Measurements from ENCODE around the gene MTM1. TPM values are rescaled to one million over a fixed set of nuclear protein-coding genes. Genes with fewer than 3 reads are reported as not detected.

Gene MTM1
- total RNA-seq, 1 donor: 9.8 TPM

DNA sequence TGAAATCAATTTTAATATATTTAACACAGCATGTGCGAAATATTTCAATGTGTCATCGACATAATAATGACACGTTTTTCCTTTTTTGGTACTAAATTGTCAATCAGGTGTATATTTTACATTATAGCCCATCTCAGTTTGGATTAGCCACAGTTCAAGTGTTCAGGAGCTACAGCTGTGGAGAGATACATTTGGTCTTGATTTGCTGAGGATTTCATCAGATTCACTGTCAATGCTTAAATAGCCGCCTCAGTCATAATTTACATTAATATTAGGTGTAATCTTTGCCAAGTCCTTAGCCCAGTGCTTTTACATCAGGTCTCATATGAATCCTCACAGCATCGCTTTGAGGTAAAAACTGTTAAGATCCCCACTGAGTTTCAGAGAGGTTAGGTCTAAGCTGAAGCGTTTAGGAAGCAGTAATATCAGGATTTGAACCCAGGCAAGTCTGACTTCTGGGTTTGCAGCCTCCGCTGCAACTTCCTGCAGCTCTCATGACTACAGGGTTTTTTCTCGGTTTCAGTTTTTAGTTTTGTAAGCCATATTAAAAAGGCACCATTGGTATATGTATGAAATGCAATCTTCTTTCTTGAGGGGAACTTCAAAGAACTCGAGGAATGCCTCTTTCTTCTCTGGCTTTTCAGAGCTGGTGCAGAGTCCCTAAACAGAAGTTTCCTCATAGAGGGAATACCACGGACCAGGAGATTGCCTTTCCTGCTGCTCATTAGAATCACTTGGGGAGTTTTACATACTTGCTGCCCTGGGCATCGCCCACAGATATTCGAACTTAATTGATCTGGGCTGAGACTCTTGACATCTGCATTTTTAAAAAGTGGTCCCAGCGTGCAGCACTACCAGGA is 6.4 kb downstream of the MTM1 start:
- Histone ChIP-seq H3K9me3 (ENCODE audit: low read depth, low read length) (no peaks in the 10 kb centered on the region), H3K4me2 (ENCODE audit: insufficient read depth, low read length) (no peak overlapping the region), H3K4me1 (ENCODE audit: insufficient read depth, low read length) (peaks cover under 1% of the 10 kb centered on the region), H3K27me3 (ENCODE audit: insufficient read depth, low read length) (no peaks in the 10 kb centered on the region), H2AFZ (ENCODE audit: low read length) (no peak overlapping the region), H3K27ac (ENCODE audit: low read depth, low read length) (no peak overlapping the region), H3K36me3 (ENCODE audit: insufficient read depth, low read length) (no peaks in the 10 kb centered on the region), H3K4me3 (ENCODE audit: insufficient read depth, low read length) (no peak overlapping the region), H4K20me1 (ENCODE audit: insufficient read depth, low read length) (peaks cover 7% of the 10 kb centered on the region), H3K79me2 (ENCODE audit: insufficient read depth, low read length) (peaks cover 72% of the 10 kb centered on the region)
- TF ChIP-seq, protein P1, sequence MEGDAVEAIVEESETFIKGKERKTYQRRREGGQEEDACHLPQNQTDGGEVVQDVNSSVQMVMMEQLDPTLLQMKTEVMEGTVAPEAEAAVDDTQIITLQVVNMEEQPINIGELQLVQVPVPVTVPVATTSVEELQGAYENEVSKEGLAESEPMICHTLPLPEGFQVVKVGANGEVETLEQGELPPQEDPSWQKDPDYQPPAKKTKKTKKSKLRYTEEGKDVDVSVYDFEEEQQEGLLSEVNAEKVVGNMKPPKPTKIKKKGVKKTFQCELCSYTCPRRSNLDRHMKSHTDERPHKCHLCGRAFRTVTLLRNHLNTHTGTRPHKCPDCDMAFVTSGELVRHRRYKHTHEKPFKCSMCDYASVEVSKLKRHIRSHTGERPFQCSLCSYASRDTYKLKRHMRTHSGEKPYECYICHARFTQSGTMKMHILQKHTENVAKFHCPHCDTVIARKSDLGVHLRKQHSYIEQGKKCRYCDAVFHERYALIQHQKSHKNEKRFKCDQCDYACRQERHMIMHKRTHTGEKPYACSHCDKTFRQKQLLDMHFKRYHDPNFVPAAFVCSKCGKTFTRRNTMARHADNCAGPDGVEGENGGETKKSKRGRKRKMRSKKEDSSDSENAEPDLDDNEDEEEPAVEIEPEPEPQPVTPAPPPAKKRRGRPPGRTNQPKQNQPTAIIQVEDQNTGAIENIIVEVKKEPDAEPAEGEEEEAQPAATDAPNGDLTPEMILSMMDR (IDR thresholded peaks at IDR 0.05; ENCODE audit: extremely low read depth, low read depth, low read length): no peak
- no peak for DNase-seq (ENCODE audit: insufficient read length, low spot score, missing footprints)

DNA sequence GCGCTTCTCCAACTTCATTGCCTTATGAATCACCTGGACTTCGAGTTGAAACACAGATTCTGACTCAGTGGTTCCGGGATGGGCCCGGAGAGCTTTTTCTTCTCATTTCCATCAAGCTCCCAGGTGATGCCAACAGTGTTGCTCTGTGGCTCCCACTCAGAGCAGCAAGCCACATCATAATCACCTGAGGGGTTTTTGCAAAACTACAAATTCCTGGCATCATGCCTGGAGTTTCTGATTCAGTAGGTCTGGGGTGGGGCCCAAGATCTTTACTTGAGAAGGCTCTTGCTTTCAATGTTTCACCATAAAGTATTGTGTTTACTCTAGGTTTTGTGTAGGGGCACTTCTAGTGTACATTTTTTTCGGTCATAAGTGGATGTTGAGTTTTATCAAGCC is 7.0 kb downstream of the MTM1 start:
- peaks cover 6% of the 10 kb centered on the region for H4K20me1 ChIP-seq (ENCODE audit: insufficient read depth, low read length)
- H3K9me3 ChIP-seq (ENCODE audit: low read depth, low read length): no peaks in the 10 kb centered on the region
- H3K4me2 ChIP-seq (ENCODE audit: insufficient read depth, low read length): no peak overlapping the region
- no peak overlapping the region for H2AFZ ChIP-seq (ENCODE audit: low read length)
- no peak overlapping the region for H3K27ac ChIP-seq (ENCODE audit: low read depth, low read length)
- H3K36me3 ChIP-seq (ENCODE audit: insufficient read depth, low read length): no peaks in the 10 kb centered on the region
- H3K4me3 ChIP-seq (ENCODE audit: insufficient read depth, low read length): no peak overlapping the region
- no peaks in the 10 kb centered on the region for H3K27me3 ChIP-seq (ENCODE audit: insufficient read depth, low read length)
- no peaks in the 10 kb centered on the region for H3K4me1 ChIP-seq (ENCODE audit: insufficient read depth, low read length)
- TF ChIP-seq, protein P1 (IDR thresholded peaks at IDR 0.05; ENCODE audit: extremely low read depth, low read depth, low read length): no peak
- no peak for DNase-seq (ENCODE audit: insufficient read length, low spot score, missing footprints)
- peaks cover 72% of the 10 kb centered on the region for H3K79me2 ChIP-seq (ENCODE audit: insufficient read depth, low read length)

DNA sequence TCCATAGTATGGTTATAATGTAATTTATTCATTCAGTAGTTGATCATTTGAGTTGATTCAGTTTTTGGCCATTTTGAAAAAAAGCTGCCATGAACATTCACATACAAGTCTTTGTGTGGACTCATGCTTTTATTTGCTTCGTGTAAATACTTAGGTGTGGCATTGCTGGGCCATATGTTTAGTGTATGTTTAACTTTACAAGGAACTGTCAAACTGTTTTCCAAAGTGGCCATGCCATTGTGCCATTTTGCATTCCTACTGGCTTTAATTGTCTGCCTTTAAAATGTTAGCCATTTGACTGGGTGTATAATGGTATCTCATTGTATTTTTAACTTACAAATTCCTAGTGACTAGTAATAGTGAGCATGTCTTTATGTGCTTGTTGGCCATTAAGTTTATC is 8.8 kb downstream of the MTM1 start:
- H2AFZ ChIP-seq (ENCODE audit: low read length): no peak overlapping the region
- no peak for DNase-seq (ENCODE audit: insufficient read length, low spot score, missing footprints)
- H3K27ac ChIP-seq (ENCODE audit: low read depth, low read length): no peak overlapping the region
- no peaks in the 10 kb centered on the region for H3K36me3 ChIP-seq (ENCODE audit: insufficient read depth, low read length)
- H3K27me3 ChIP-seq (ENCODE audit: insufficient read depth, low read length): no peaks in the 10 kb centered on the region
- no peak overlapping the region for H3K4me2 ChIP-seq (ENCODE audit: insufficient read depth, low read length)
- peaks cover 60% of the 10 kb centered on the region for H3K79me2 ChIP-seq (ENCODE audit: insufficient read depth, low read length)
- peaks cover 13% of the 10 kb centered on the region for H3K4me1 ChIP-seq (ENCODE audit: insufficient read depth, low read length)
- TF ChIP-seq, protein P1 (IDR thresholded peaks at IDR 0.05; ENCODE audit: extremely low read depth, low read depth, low read length): no peak
- no peaks in the 10 kb centered on the region for H3K9me3 ChIP-seq (ENCODE audit: low read depth, low read length)
- peaks cover 6% of the 10 kb centered on the region for H4K20me1 ChIP-seq (ENCODE audit: insufficient read depth, low read length)
- H3K4me3 ChIP-seq (ENCODE audit: insufficient read depth, low read length): no peak overlapping the region

DNA sequence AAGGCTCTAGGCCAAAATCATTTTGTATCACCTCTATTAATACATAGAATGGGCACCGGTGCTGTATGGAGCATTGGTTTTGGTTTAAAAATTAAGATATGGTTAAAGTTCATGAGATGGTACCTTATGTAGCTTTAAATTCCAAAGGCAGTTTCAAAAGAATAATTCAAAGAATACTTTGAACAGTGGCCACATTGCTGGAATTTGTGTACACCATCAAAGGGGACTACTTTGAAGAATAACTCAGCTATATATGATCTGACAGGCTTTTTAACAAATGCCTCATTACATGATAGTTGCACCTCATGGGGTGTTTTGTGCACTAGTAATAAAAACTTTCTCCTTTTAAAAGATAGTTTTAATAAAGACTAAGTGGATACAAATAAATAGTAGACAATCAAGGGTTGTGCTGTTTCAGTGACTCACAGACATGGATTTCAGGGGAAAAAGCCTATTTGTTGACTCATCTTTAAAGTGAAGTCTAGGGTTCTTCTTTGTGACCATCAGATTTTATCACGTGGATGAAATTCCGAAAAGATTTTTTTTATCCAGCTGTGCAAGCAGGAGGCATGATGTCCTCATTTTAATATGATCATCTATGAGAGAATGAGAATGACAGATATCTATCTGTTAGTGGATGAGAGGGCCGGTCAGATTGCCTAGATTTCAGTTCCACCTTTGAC is 12.8 kb downstream of the MTM1 start:
- no peaks in the 10 kb centered on the region for H3K27me3 ChIP-seq (ENCODE audit: insufficient read depth, low read length)
- H3K4me2 ChIP-seq (ENCODE audit: insufficient read depth, low read length): peak overlapping the region; percentile 62
- H3K79me2 ChIP-seq (ENCODE audit: insufficient read depth, low read length): peaks cover 35% of the 10 kb centered on the region
- H2AFZ ChIP-seq (ENCODE audit: low read length): no peak overlapping the region
- TF ChIP-seq, protein P1 (IDR thresholded peaks at IDR 0.05; ENCODE audit: extremely low read depth, low read depth, low read length): no peak
- no peak overlapping the region for H3K4me3 ChIP-seq (ENCODE audit: insufficient read depth, low read length)
- H3K27ac ChIP-seq (ENCODE audit: low read depth, low read length): peak overlapping the region; percentile 65
- H3K36me3 ChIP-seq (ENCODE audit: insufficient read depth, low read length): no peaks in the 10 kb centered on the region
- H4K20me1 ChIP-seq (ENCODE audit: insufficient read depth, low read length): peaks cover 2% of the 10 kb centered on the region
- DNase-seq (ENCODE audit: insufficient read length, low spot score, missing footprints): no peak
- peaks cover 13% of the 10 kb centered on the region for H3K4me1 ChIP-seq (ENCODE audit: insufficient read depth, low read length)
- no peaks in the 10 kb centered on the region for H3K9me3 ChIP-seq (ENCODE audit: low read depth, low read length)
